NCI-H187 treated with DMSO at 0.1 percent for 48 hours (cell line): ENCODE measurements around the gene RANBP17.

ENCODE experiments used
- DNase-seq: peaks from one replicate; lab custom pipeline; 2025; lab: John Stamatoyannopoulos, UW

RANBP17 gene

DNA sequence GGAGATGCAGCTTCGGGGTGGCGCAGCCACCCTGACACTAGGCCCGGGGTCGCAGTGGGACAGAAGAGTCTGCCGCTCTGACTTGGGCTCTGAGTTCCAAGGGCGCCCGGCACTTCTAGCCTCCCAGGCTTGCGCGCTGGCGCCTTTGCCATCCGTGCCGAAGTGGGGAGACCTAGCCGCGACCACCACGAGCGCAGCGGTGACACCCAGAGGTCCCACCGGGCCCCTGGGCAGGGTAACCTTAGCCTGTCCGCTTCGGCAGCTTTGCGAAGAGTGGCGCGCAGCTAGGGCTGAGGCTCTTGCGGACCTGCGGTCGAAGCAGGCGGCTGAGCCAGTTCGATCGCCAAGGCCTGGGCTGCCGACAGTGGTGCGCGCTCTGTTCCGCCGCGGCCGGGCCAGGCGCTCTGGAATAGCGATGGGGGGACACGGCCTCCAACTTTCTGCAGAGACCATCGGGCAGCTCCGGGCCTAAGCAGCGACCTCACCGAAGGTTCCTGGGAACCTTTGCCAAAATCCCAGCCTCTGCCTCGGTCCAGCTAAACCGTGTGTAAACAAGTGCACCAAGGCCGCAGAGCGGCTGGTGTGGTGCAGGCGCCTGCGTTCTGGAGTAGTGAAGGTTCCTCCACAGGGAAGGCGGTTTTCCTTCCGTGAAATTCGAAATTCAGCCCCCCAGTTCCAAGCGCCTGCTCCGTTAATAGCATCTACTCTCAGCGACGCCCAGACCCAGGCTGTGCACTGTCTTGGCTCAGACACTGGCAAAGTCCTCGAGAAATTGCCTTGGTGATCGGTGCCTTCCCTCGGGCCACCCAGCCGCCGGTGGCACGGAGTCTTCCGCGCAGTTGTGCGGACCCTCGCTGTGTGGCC lies 454.7 kb downstream of the RANBP17 start:
- DNase-seq: no peak

DNA sequence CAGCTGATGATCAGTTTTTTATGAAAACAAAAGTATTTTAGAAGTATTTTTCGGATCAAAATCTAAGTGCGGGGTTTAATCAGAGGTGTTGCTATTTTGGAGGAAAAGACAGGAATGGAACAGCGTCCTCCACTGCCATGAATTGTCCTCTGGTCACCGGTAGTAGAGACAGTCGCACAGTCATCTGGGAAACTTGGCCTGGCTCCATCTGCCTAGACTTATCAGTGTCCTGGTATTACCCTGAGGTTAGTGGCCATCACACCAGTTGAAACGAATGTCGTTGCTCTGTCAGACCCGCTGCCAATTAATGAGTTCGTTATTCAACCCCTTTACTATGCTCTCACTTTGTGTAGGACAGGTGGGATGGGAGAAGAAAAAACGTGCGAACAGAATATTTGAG lies 455.4 kb downstream of the RANBP17 start:
- no peak for DNase-seq

DNA sequence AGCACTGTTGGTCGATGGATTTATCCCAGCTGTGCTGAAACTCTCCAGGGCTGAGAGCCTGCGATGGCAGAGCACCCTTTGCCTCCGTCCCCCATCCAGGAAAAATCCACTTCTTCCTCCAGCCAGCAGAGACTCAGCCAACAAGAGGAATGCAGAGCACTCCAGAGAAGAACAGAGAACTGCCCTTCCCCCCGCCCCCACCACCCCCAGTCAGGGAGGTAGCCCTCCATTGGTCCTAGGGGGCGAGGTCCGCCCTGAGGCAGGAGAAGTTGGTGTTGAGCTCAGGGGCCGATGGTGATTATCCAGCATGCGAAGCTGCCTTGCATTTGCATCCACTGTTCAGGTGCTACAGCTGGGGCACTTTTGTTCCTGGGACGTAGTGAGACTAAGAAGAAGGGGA lies 456.2 kb downstream of the RANBP17 start:
- DNase-seq: no peak

DNA sequence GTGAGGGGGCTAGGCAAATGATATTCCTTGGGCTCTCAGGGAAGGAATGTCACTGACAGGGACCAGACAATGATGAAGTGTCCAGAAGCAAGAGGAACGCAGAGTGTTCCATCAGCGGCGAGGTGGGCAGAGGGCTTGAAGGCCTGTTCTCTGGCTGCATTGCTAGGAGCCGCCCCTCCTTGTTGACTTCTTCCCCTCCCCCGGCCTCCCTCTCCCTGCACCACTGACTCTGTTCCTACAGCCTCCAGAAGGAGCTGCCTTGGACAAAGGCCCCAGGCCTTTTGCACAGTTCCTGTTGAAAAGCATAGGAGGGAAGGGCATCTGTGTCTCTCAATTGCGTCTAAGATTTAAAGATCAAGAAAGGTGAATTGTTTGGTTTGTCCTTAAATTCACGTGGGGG lies 459.6 kb downstream of the RANBP17 start:
- no peak for DNase-seq

DNA sequence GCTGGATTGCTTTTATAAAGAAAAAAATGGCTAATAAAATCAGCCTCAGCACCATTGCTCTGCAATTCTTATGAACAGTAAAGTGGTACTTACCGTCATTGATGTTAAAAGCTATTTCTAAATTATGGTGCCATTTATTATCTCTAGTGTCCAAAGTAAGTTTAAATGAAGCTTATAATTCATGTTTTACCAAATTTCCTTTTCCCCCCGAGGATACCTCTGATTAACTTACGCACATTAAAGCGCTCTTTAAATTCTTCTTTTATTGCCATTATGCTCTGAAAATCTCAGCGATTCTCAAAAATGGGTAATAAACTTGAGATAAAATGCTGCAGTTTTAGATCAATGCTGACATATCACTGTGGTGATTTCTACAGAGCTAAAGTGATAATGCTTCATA lies 460.7 kb downstream of the RANBP17 start:
- no peak for DNase-seq

DNA sequence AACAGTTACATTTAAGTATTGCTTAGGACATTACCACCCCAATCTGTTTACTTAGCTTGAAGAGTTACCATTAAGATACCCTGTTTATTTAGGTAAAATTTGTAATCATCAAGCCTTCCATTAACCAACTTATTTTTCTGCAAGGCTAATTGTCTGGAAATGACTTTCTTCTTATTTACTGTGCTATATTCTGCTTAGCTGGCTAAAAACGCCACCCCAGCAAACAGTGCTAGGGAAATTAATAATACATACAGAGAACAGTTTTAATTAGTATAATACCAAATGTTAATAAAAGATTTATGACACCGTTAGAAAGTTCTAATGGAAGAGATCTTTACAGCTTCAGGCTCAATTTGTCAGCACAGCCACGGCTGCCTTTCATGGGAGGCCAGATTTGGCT lies 461.2 kb downstream of the RANBP17 start:
- DNase-seq: no peak

GRCh38 chr5:171323806-171324632 lies 462.2 kb downstream of the RANBP17 start:
- DNase-seq: no peak

DNA sequence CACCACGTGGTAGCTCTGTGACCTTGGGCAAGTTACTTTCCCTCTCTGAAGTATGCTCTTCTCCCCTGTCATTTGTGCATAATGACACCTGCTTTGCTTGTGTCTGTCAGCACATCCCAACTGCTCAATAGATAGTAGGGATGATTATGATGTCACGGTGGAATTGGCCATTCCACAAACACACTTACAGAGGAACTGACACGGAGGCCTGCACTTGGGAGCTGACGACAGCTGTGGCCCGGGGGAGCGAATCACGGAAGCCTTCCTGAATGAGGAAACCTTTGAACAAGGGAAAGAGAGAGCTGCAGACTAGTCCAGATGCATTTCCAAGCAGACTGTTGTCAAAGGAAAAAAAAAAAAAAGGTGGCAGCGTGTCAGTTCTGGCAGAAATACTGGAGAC lies 468.2 kb downstream of the RANBP17 start:
- no peak for DNase-seq

DNA sequence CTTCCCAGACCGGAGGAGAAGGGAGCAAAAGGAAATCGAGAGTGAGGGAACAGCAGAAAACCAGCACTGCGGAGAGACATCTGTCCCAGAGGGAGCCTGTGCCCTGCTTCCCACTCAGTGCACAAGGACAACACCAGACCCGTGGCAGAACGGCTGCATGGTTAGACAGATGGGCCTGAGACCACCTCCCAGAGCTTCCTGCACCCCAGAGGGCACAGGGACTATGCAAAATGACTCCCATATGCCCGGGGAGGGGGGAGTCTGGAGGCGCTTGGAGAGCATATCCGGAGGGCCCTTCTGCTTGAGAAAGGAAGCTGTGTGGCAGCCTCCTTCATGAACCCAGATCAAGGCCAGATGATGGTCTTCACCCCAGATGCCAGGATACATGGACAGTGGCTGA lies 473.8 kb downstream of the RANBP17 start:
- no peak for DNase-seq

GRCh38 chr5:171336521-171337209 lies 474.8 kb downstream of the RANBP17 start:
- DNase-seq: peak; percentile 5

- DNase-seq: no peak
Measured at GRCh38 chr5:171337210-171337569, 475.4 kb downstream of the RANBP17 start.

GRCh38 chr5:171340042-171340441 lies 478.2 kb downstream of the RANBP17 start:
- no peak for DNase-seq

DNA sequence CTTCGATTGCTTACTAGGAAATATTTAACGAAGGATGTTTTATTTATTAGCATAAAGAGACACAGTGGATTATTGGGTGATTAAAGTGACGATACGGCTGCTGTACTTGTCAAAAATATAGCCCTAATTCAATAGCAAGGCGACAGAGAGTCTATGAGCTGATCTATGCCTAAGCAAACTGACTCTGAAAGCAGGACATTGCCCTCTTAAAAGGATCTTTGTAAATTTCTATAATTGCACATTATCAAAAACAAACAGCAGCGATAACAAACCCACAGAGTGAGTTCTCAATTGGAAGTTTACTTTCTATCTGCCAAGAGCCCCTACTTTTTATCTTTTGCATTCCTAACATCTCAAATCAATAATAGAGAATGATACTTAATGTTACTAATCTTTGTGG lies 478.7 kb downstream of the RANBP17 start:
- no peak for DNase-seq

GRCh38 chr5:171342362-171343111 lies 480.7 kb downstream of the RANBP17 start:
- peak; percentile 2 for DNase-seq

- no peak for DNase-seq
Measured at GRCh38 chr5:171344936-171345608, 483.3 kb downstream of the RANBP17 start.
